Stimulated activated naive CD8-positive, alpha-beta T cell treated with anti-CD3 and anti-CD28 coated beads, Interleukin-15, amount 100 ng/mL, for 72 hours (primary cell): ENCODE results near the gene TMEM108.

Source experiments
- ATAC-seq: fragments of 150-1000 bp; cut with Tn5 transposase; 2 replicates; pipeline ENCODE4 v1.10.0; 2021; ENCODE audit warnings: mild to moderate bottlenecking, moderate library complexity
- DNase-seq, 2 donors: peaks; one replicate each; pipeline ENCODE4 v3.0.0; 2021 to 2022
- H3K27ac Mint-ChIP-seq, 2 donors: one replicate each; pipeline ENCODE4 v1.8.0; 2022; ENCODE audit warnings: mild to moderate bottlenecking in 2 of 2, mixed read lengths in 2 of 2, moderate library complexity in 2 of 2
- H3K27me3 Mint-ChIP-seq: one replicate; pipeline ENCODE4 v1.8.0; 2022; ENCODE audit warnings: mixed read lengths
- H3K4me1 Mint-ChIP-seq: one replicate; pipeline ENCODE4 v1.8.0; 2022; ENCODE audit warnings: mild to moderate bottlenecking, mixed read lengths
- H3K4me3 Mint-ChIP-seq, 2 donors: one replicate each; pipeline ENCODE4 v1.8.0; 2022; ENCODE audit warnings: mild to moderate bottlenecking in 2 of 2, mixed read lengths in 2 of 2, moderate library complexity in 1 of 2
- H3K9me3 Mint-ChIP-seq, 2 donors: one replicate each; pipeline ENCODE4 v1.8.0; 2022; ENCODE audit warnings: mixed read lengths in 2 of 2

Gene TMEM108

DNA sequence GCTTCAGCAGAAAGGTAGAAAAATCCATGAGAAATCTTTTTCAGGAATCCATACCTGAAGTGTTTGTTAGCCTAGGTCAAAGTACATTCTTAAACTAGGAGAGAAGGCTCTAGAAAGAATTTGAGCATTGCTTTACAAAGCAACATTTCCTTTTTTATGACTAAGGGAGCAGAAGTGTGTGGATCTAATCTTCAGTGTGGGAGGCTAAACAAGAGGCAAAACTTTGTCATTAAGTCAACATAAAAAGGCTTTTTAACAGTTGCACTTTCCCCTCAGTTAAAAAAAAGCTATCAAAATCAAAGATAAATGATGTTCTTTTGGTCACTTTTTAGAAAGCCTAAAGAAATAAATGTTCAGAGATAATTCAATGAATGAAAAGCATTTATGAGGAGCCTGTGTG, 154.8 kb downstream of the TMEM108 start:
- H3K4me3 Mint-ChIP-seq, result no peak overlapping the region
- H3K9me3 Mint-ChIP-seq, result no peaks in the 10 kb centered on the region
- ATAC-seq, result no peak

GRCh38 chr3:133196527-133196926, 158.3 kb downstream of the TMEM108 start:
- ATAC-seq (no peak), DNase-seq (no peak)
- Mint-ChIP-seq H3K27ac (no peak overlapping the region), H3K27me3 (peaks cover 31% of the 10 kb centered on the region), H3K9me3 (no peaks in the 10 kb centered on the region), H3K4me1 (no peaks in the 10 kb centered on the region), H3K4me3 (no peak overlapping the region)

More for the DNA sequence above, 154.8 kb downstream of the TMEM108 start:
- Mint-ChIP-seq H3K27me3 (peaks cover 24% of the 10 kb centered on the region), H3K27ac (no peak overlapping the region), H3K4me1 (no peaks in the 10 kb centered on the region)
- no peak for DNase-seq

DNA sequence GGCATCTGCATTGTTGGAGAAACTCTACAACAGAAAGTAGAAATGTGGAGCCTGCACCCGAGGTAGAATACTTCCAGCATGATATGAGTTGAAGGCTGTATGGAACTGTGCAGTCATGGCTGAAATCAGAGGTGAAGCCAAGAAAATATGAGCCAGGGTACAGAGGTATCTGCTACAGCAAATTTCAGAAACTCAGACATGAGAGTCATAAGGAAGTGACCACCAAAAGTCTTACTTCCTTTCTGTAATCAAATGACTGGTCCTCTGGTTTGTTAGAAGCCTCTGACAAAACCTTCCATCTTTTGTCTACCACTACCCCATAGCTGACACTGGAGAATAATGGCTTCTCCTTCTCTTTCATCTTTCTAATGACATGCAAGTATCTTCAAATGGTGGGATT, 159.4 kb downstream of the TMEM108 start:
- peak; percentile 48 for ATAC-seq
- H3K9me3 Mint-ChIP-seq, result no peaks in the 10 kb centered on the region
- H3K4me3 Mint-ChIP-seq, result no peak overlapping the region
- no peaks in the 10 kb centered on the region for H3K4me1 Mint-ChIP-seq
- H3K27me3 Mint-ChIP-seq, result peaks cover 23% of the 10 kb centered on the region
- no peak overlapping the region for H3K27ac Mint-ChIP-seq
- no peak for DNase-seq

GRCh38 chr3:133206921-133207320, 168.7 kb downstream of the TMEM108 start:
- H3K27ac Mint-ChIP-seq, result no peak overlapping the region
- no peak for ATAC-seq
- H3K4me1 Mint-ChIP-seq, result peaks cover 25% of the 10 kb centered on the region
- no peak for DNase-seq
- H3K27me3 Mint-ChIP-seq, result peaks cover 53% of the 10 kb centered on the region
- no peak overlapping the region for H3K4me3 Mint-ChIP-seq
- peaks cover 8 to 18% of the 10 kb centered on the region in 2 donors for H3K9me3 Mint-ChIP-seq

- no peak overlapping the region for H3K27ac Mint-ChIP-seq
- H3K27me3 Mint-ChIP-seq, result peaks cover 49% of the 10 kb centered on the region
- H3K4me3 Mint-ChIP-seq, result no peak overlapping the region
- DNase-seq, result no peak
- ATAC-seq, result peak; percentile 6
- H3K4me1 Mint-ChIP-seq, result peaks cover 25% of the 10 kb centered on the region
- peaks cover 8 to 14% of the 10 kb centered on the region in 2 donors for H3K9me3 Mint-ChIP-seq
Observed at GRCh38 chr3:133208184-133208583, 170.0 kb downstream of the TMEM108 start.

- DNase-seq (no peak), ATAC-seq (peak; percentile 77)
- no peaks in the 10 kb centered on the region for H3K9me3 Mint-ChIP-seq
- peaks cover 25% of the 10 kb centered on the region for H3K4me1 Mint-ChIP-seq
- peaks cover 31% of the 10 kb centered on the region for H3K27me3 Mint-ChIP-seq
- peak overlapping the region in 1 of 2 donors; percentile 40 for H3K4me3 Mint-ChIP-seq
- H3K27ac Mint-ChIP-seq, result peak overlapping the region in 1 of 2 donors; percentile 55
Observed at GRCh38 chr3:133209871-133210550, 171.8 kb downstream of the TMEM108 start.

- no peak overlapping the region for H3K27ac Mint-ChIP-seq
- H3K27me3 Mint-ChIP-seq, result peaks cover 26% of the 10 kb centered on the region
- ATAC-seq (no peak), DNase-seq (no peak)
- H3K4me3 Mint-ChIP-seq, result no peak overlapping the region
- no peaks in the 10 kb centered on the region for H3K9me3 Mint-ChIP-seq
- H3K4me1 Mint-ChIP-seq, result peaks cover 25% of the 10 kb centered on the region
Observed at GRCh38 chr3:133210656-133211055, 172.5 kb downstream of the TMEM108 start.

DNA sequence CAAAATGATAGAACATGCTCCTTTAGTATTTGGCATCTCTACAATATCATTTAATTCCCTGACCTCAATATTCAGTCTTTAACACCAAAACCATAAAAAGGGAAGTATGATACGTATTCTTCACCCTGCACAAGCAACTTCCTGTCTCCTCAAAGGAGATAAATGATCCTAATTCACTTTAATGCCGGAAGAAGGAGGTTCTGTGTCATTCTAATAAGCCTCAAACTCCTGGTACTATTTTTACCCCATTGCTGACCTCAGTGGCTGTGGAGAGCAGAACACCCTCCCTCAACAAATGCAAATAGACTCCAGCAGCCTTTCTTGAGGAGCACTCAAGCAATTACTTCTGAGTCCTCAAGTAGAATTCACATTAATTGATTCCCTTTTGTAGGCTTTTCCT, 173.3 kb downstream of the TMEM108 start:
- H3K4me1 Mint-ChIP-seq, result peaks cover 25% of the 10 kb centered on the region
- H3K4me3 Mint-ChIP-seq, result peak overlapping the region in 1 of 2 donors; percentile 2
- DNase-seq (no peak), ATAC-seq (peak; percentile 74)
- peaks cover 18% of the 10 kb centered on the region for H3K27me3 Mint-ChIP-seq
- no peaks in the 10 kb centered on the region for H3K9me3 Mint-ChIP-seq
- peak overlapping the region in 1 of 2 donors; percentile 55 for H3K27ac Mint-ChIP-seq

DNA sequence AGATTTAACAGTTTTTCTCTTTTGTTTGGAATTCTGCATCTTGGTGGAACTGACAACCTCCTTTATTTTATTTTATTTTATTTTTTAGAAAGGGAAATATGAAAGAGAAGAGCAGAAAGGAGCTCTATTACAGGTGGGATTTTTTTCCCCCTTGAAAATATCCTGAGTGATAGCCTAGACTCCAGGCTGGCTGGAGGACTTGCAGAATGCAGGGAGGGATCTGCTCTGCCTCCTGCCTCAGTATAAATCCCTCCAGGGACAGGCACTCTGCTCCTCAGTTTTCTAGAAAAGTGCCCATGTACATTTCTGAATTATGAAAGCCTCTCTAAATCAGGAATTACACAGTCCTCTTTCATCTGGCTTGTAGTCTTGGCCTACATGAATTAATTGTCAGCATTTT, 173.7 kb downstream of the TMEM108 start:
- Mint-ChIP-seq H3K27ac (no peak overlapping the region), H3K9me3 (peaks cover 0 to 2% of the 10 kb centered on the region in 2 donors), H3K4me3 (no peak overlapping the region), H3K27me3 (peaks cover 14% of the 10 kb centered on the region), H3K4me1 (peaks cover 25% of the 10 kb centered on the region)
- no peak for ATAC-seq
- no peak for DNase-seq

DNA sequence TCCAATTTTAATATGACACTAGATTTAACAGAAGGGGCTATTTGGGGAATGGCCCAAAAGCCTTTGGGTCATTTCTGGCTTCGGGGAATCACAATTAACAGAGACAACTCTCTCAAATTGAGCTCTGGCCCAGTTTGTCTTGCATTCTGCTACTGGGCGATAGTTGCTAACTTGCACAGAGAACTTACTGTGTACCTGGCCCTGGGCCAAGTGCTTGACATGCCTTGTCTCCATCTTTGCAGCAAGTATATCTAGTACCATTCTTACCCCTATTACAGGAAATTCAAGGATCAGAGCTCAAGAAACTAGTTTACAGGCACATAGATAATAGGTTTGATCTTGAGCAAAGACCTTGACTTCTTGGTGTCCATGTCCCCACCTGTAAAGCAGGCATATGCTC, 175.7 kb downstream of the TMEM108 start:
- H3K4me3 Mint-ChIP-seq, result no peak overlapping the region
- H3K9me3 Mint-ChIP-seq, result peaks cover 0 to 17% of the 10 kb centered on the region in 2 donors
- H3K4me1 Mint-ChIP-seq, result peaks cover 25% of the 10 kb centered on the region
- ATAC-seq (no peak), DNase-seq (no peak)
- no peaks in the 10 kb centered on the region for H3K27me3 Mint-ChIP-seq
- H3K27ac Mint-ChIP-seq, result no peak overlapping the region

- H3K4me1 Mint-ChIP-seq, result no peaks in the 10 kb centered on the region
- peaks cover 12 to 22% of the 10 kb centered on the region in 2 donors for H3K9me3 Mint-ChIP-seq
- H3K27me3 Mint-ChIP-seq, result peaks cover 9% of the 10 kb centered on the region
- no peak for ATAC-seq
- DNase-seq, result no peak
- no peak overlapping the region for H3K4me3 Mint-ChIP-seq
- no peak overlapping the region for H3K27ac Mint-ChIP-seq
Observed at GRCh38 chr3:133227813-133228212, 189.6 kb downstream of the TMEM108 start.

DNA sequence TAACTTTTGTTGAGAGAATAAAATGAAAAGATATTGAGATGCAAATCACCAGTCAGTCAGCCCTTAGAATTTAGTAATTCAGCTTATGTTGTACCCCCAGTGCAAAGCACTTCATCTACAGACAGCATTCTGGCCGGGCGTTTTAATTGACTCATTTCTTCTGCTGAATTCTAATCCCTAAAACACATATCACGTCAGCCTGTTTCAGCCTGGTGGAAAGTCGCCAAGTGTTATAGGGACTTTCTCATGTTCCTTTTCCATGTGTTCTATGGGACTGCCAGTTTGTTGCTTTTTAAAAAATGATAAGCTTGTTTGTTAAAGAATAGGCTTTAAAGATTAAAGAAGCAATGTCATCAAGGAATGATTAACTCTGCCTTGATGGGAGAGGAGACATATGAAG, 192.0 kb downstream of the TMEM108 start:
- DNase-seq (no peak), ATAC-seq (no peak)
- Mint-ChIP-seq H3K9me3 (peaks cover 0 to 7% of the 10 kb centered on the region in 2 donors), H3K4me1 (no peaks in the 10 kb centered on the region), H3K27ac (no peak overlapping the region), H3K4me3 (no peak overlapping the region), H3K27me3 (peaks cover 9% of the 10 kb centered on the region)

DNA sequence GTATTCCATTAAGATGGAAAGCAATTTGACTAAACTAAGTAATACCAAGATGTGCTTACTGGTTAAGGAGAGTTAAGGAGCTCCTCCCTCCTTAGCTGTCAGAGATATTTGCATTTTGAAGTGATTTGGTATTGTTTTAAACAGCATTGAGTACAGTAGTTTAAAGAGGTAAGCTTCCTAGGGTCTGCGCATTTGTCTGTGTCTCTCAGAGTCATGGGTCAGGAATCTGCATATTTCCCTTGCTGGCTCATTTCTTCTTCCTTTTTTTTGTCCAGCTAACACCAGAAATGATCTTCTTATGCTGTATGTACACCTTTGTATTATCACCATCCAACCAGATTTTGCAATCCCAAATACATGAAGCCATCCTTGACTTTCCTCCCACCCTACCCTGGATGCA, 198.7 kb downstream of the TMEM108 start:
- ATAC-seq (no peak), DNase-seq (no peak)
- Mint-ChIP-seq H3K9me3 (no peaks in the 10 kb centered on the region), H3K4me3 (no peak overlapping the region), H3K27me3 (peaks cover 10% of the 10 kb centered on the region), H3K4me1 (no peaks in the 10 kb centered on the region), H3K27ac (no peak overlapping the region)

DNA sequence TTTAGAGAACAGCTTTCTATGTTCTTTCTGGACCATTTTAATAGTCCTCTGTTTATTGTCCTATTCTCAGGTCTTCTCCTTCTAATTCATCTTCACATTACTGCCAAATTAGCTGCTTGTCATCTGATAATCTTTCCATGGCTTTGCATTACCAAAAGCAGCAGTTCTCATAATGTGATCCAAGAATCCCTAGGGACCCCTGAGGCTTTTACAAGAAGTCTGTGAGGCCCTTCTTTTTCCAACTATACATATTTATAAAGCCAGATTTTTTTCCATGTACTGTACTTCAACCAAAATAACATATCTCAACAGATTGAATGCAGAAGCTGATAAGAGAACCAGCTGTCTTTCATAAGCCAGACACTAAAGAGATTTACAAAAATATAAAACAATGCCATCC, 199.2 kb downstream of the TMEM108 start:
- H3K4me3 Mint-ChIP-seq, result no peak overlapping the region
- H3K27me3 Mint-ChIP-seq, result peaks cover 15% of the 10 kb centered on the region
- H3K9me3 Mint-ChIP-seq, result no peaks in the 10 kb centered on the region
- no peak for DNase-seq
- H3K27ac Mint-ChIP-seq, result no peak overlapping the region
- ATAC-seq, result no peak
- no peaks in the 10 kb centered on the region for H3K4me1 Mint-ChIP-seq

DNA sequence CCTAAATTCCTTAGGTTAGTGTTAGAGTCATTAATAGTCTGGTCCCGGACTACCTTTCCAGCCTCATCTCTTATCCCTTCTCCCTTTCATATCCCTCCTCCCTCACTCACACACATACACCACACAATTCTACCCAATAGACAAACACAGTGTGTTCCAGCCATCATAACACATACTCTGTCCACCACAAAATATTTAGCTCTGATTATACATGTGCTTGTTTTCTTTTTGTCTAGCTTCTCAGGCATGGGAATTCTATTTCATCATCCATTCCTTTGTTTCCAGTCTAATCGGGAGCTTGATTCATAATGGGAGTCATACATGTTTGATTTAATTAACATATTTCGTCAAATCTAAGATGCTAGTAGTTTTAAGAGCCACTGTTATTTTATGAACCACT, 199.8 kb downstream of the TMEM108 start:
- Mint-ChIP-seq H3K4me3 (no peak overlapping the region), H3K27ac (no peak overlapping the region), H3K9me3 (no peaks in the 10 kb centered on the region), H3K4me1 (no peaks in the 10 kb centered on the region), H3K27me3 (peaks cover 20% of the 10 kb centered on the region)
- no peak for DNase-seq
- ATAC-seq, result no peak

DNA sequence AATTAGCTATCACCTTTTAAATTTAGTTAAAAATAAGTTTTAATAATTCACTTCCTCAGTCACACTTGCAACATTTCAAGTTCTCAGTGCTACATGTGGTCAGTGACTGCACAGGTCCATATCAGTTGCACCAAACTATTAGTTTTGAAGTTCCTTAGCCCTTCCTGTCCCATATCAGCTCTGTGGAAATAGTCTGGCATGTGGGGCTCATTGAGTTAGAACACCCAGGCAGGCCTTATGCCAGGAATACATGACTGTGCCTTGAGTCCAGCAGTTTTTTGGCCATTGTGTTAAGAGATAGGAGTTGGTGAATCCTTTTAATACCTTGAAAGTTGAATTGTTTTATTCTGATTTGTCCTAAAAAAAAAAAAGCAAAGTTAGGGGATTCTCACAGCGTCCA, 207.9 kb downstream of the TMEM108 start:
- Mint-ChIP-seq H3K4me1 (no peaks in the 10 kb centered on the region), H3K4me3 (no peak overlapping the region), H3K9me3 (no peaks in the 10 kb centered on the region), H3K27me3 (peaks cover 25% of the 10 kb centered on the region), H3K27ac (no peak overlapping the region)
- no peak for ATAC-seq
- no peak for DNase-seq

GRCh38 chr3:133246773-133247172, 208.6 kb downstream of the TMEM108 start:
- no peak overlapping the region for H3K27ac Mint-ChIP-seq
- H3K4me1 Mint-ChIP-seq, result no peaks in the 10 kb centered on the region
- H3K27me3 Mint-ChIP-seq, result peaks cover 19% of the 10 kb centered on the region
- no peak overlapping the region for H3K4me3 Mint-ChIP-seq
- ATAC-seq (no peak), DNase-seq (no peak)
- H3K9me3 Mint-ChIP-seq, result no peaks in the 10 kb centered on the region
